ENCODE data around the gene HELZ.
"Not testable (repeated sequence)": the region's sequence is repeated elsewhere in the genome, so short reads cannot be mapped to it uniquely, and the experiment has no call there.

HELZ gene

GRCh38 chr17:67251586-67251985 lies 6.6 kb upstream of the HELZ start:
- not testable (repeated sequence) for H3K9me3 Mint-ChIP-seq; H3K4me3 Mint-ChIP-seq; H3K27ac Mint-ChIP-seq; H3K36me3 Mint-ChIP-seq (ENCODE audit: low read depth); H3K27me3 Mint-ChIP-seq (ENCODE audit: low read depth)
- H3K4me1 Mint-ChIP-seq (ENCODE audit: low read depth), result peaks cover 11% of the 10 kb centered on the region

GRCh38 chr17:67248291-67248690 lies 3.3 kb upstream of the HELZ start:
- no peaks in the 10 kb centered on the region for H3K9me3 Mint-ChIP-seq
- H3K27ac Mint-ChIP-seq, result peak overlapping the region; percentile 54
- peak overlapping the region; percentile 6 for H3K4me3 Mint-ChIP-seq

DNA sequence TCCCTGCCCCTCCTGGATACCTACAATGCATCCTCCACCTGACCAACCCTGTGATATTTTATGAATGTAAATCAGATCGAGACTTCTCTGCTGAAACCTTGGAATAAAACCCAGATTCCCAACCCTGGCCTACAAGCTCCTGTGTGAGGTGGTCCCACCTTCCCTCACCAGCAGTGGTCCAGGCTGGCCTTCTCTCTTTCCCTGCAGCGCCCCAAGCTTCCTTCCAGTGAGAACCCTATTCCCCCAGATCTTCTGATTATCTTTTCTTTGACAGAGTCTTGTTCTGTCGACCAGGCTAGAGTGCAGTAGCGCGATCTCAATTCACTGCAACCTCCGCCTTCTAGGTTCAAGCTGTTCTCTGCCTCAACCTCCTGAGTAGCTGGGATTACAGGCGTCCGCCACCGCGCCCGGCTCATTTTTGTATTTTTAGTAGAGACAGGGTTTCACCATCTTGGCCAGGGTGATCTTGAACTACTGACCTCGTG lies 2.5 kb upstream of the HELZ start:
- Mint-ChIP-seq H3K4me1 (ENCODE audit: low read depth) (peaks cover 24% of the 10 kb centered on the region), H3K4me3 (peak overlapping the region; percentile 29), H3K27ac (peak overlapping the region; percentile 64), H3K36me3 (ENCODE audit: low read depth) (peaks cover 9% of the 10 kb centered on the region), H3K9me3 (no peaks in the 10 kb centered on the region), H3K27me3 (ENCODE audit: low read depth) (peaks cover 3% of the 10 kb centered on the region)

More at GRCh38 chr17:67248291-67248690, 3.3 kb upstream of the HELZ start:
- H3K27me3 Mint-ChIP-seq (ENCODE audit: low read depth), result peaks cover 8% of the 10 kb centered on the region
- H3K4me1 Mint-ChIP-seq (ENCODE audit: low read depth), result peaks cover 18% of the 10 kb centered on the region
- H3K36me3 Mint-ChIP-seq (ENCODE audit: low read depth), result peaks cover 5% of the 10 kb centered on the region

GRCh38 chr17:67246653-67247415 lies 1.8 kb upstream of the HELZ start:
- H3K9me3 Mint-ChIP-seq, result no peaks in the 10 kb centered on the region
- H3K36me3 Mint-ChIP-seq (ENCODE audit: low read depth), result peaks cover 10% of the 10 kb centered on the region
- H3K27ac Mint-ChIP-seq, result peak overlapping the region; percentile 64
- peak overlapping the region; percentile 59 for H3K4me3 Mint-ChIP-seq
- peaks cover 28% of the 10 kb centered on the region for H3K4me1 Mint-ChIP-seq (ENCODE audit: low read depth)
- no peaks in the 10 kb centered on the region for H3K27me3 Mint-ChIP-seq (ENCODE audit: low read depth)

DNA sequence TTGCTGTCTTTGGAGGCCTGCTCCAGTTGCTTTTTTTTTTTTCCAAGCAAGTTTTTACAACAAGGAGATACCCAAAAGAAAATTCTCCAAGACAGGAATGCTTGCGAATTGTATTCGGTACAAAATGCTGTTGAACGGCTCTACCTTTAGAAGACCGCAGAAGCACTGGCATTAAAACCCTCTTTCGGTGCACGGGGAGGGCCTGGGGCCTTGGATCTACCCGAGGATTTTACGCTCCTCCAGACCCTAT lies 1.3 kb upstream of the HELZ start:
- no peaks in the 10 kb centered on the region for H3K27me3 Mint-ChIP-seq (ENCODE audit: low read depth)
- no peaks in the 10 kb centered on the region for H3K9me3 Mint-ChIP-seq
- peak overlapping the region; percentile 59 for H3K4me3 Mint-ChIP-seq
- peak overlapping the region; percentile 63 for H3K27ac Mint-ChIP-seq
- H3K36me3 Mint-ChIP-seq (ENCODE audit: low read depth), result peaks cover 13% of the 10 kb centered on the region
- H3K4me1 Mint-ChIP-seq (ENCODE audit: low read depth), result peaks cover 33% of the 10 kb centered on the region

- peaks cover 38% of the 10 kb centered on the region for H3K4me1 Mint-ChIP-seq (ENCODE audit: low read depth)
- no peaks in the 10 kb centered on the region for H3K27me3 Mint-ChIP-seq (ENCODE audit: low read depth)
- no peaks in the 10 kb centered on the region for H3K9me3 Mint-ChIP-seq
- H3K27ac Mint-ChIP-seq, result peak overlapping the region; percentile 85
- peaks cover 14% of the 10 kb centered on the region for H3K36me3 Mint-ChIP-seq (ENCODE audit: low read depth)
- H3K4me3 Mint-ChIP-seq, result peak overlapping the region; percentile 86
Measured at GRCh38 chr17:67245694-67246402, 852 bp upstream of the HELZ start.

- peak overlapping the region; percentile 78 for H3K27ac Mint-ChIP-seq
- peaks cover 50% of the 10 kb centered on the region for H3K4me1 Mint-ChIP-seq (ENCODE audit: low read depth)
- H3K27me3 Mint-ChIP-seq (ENCODE audit: low read depth), result no peaks in the 10 kb centered on the region
- H3K36me3 Mint-ChIP-seq (ENCODE audit: low read depth), result peaks cover 21% of the 10 kb centered on the region
- peak overlapping the region; percentile 84 for H3K4me3 Mint-ChIP-seq
- no peaks in the 10 kb centered on the region for H3K9me3 Mint-ChIP-seq
Measured at GRCh38 chr17:67244431-67245072, 444 bp downstream of the HELZ start.

DNA sequence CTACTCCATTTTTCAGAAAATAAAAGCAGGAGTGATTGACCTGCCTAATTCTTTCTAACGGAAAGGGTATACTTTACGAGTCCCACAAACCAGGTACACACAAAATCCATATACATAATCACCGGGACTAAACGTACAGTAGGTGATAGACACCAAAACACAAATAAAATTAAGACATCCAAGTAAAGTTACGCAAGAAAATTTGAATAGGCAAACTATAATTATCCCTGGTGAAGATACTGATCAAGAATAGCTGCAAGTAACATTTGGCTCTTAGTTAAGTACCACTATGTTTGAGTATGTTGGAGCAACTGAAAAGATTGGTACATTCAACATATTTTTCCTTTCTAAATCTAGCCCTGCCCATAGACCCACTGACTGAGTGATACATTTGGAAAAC lies 1.7 kb downstream of the HELZ start:
- Mint-ChIP-seq H3K9me3 (no peaks in the 10 kb centered on the region), H3K27me3 (ENCODE audit: low read depth) (no peaks in the 10 kb centered on the region), H3K36me3 (ENCODE audit: low read depth) (peaks cover 26% of the 10 kb centered on the region), H3K4me3 (peak overlapping the region; percentile 84), H3K4me1 (ENCODE audit: low read depth) (peaks cover 53% of the 10 kb centered on the region), H3K27ac (no peak overlapping the region)

DNA sequence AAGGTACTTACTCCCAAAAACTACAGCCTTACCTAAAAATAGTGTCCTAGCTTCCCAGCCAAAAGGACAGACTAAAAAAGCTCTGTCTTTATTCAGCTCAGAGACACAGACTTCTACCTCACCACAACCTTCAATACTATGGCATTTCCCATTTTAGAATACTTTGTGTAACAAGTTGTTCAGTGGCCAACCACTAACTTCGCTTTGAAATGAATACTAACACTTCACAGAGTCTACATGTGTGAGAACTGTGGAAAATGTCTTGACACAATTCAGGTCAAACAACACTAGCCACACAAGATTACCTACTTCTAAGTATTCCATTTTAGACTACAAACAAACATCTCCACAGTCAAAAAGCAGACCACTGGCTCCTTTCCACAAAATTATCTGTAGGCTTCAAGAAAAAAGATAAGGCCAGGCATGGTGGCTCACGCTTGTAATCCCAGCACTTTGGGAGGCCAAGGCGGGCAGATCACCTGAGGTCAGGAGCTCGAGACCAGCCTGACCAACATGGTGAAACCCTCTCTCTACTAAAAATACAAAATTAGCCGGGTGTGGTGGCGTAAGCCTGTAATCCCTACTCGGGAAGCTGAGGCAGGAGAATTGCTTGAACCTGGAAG lies 3.2 kb downstream of the HELZ start:
- H3K27me3 Mint-ChIP-seq (ENCODE audit: low read depth), result no peaks in the 10 kb centered on the region
- H3K27ac Mint-ChIP-seq, result no peak overlapping the region
- no peak overlapping the region for H3K4me3 Mint-ChIP-seq
- H3K9me3 Mint-ChIP-seq, result no peaks in the 10 kb centered on the region
- H3K36me3 Mint-ChIP-seq (ENCODE audit: low read depth), result peaks cover 29% of the 10 kb centered on the region
- peaks cover 47% of the 10 kb centered on the region for H3K4me1 Mint-ChIP-seq (ENCODE audit: low read depth)

GRCh38 chr17:67239597-67239996 lies 5.4 kb downstream of the HELZ start:
- Mint-ChIP-seq H3K27me3 (ENCODE audit: low read depth) (no peaks in the 10 kb centered on the region), H3K9me3 (no peaks in the 10 kb centered on the region), H3K36me3 (ENCODE audit: low read depth) (peaks cover 40% of the 10 kb centered on the region), H3K27ac (no peak overlapping the region), H3K4me3 (no peak overlapping the region), H3K4me1 (ENCODE audit: low read depth) (peaks cover 44% of the 10 kb centered on the region)

- no peak overlapping the region for H3K27ac Mint-ChIP-seq
- H3K9me3 Mint-ChIP-seq, result no peaks in the 10 kb centered on the region
- no peak overlapping the region for H3K4me3 Mint-ChIP-seq
- no peaks in the 10 kb centered on the region for H3K27me3 Mint-ChIP-seq (ENCODE audit: low read depth)
- H3K4me1 Mint-ChIP-seq (ENCODE audit: low read depth), result peaks cover 44% of the 10 kb centered on the region
- H3K36me3 Mint-ChIP-seq (ENCODE audit: low read depth), result peaks cover 41% of the 10 kb centered on the region
Measured at GRCh38 chr17:67238991-67239390, 6.0 kb downstream of the HELZ start.

DNA sequence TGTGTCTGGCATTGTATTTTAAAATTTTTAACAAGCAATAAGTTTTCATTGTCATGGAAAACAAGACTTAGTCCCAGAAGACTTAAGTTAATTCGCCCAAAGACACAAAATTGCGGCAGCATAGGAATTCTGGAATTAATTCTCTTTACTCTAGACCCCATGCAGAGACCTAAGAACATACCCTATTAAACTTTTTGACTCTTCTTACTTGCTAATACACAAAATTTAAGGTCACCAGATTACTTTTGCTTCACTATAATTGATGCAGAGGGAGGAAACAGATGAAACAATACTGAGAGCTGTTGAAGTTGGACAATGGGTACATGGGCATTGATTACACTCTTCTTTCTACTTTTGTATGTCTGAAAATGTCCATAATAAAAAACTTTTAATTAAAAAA lies 12.6 kb downstream of the HELZ start:
- Mint-ChIP-seq H3K27me3 (ENCODE audit: low read depth) (no peaks in the 10 kb centered on the region), H3K27ac (no peak overlapping the region), H3K4me1 (ENCODE audit: low read depth) (peaks cover 9% of the 10 kb centered on the region), H3K9me3 (no peaks in the 10 kb centered on the region), H3K36me3 (ENCODE audit: low read depth) (peaks cover 32% of the 10 kb centered on the region), H3K4me3 (no peak overlapping the region)

DNA sequence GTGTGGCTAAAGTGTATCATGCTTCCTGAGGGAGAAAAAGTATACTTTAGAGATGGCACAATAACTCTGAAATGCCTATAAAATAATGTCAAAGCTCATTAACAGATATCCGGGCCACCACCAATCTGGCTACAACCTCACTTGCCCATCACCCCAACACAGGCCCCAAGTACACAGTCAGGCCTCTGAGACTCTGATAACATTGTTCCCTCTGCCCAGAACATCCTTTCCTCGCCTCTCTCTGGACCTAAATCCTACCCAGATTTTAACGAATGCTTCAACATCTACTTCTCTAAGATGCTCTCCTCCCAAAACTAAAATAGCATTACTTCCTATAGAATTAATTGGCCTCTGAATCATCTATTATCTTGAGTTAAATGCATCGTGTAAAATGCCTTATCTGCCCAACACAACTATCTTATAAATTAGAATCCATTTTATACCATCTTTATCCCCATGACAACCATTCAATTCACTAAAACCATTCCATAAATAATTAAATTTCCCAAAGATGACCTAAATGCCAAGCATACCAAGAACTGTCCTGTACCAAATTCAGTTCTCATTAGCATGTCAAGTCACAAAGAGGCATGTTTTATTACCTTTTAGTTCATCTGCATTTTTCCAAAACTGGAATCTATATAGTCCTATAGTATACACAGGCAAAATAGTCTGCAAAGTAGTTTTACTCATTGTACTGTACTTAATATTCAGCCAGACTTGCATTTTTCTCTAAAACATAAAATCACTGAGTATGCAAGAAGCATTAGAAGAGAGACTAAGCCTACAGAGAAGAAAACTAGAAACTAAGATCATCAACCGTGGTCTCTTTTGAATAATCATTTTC lies 15.7 kb downstream of the HELZ start:
- H3K36me3 Mint-ChIP-seq (ENCODE audit: low read depth), result peaks cover 32% of the 10 kb centered on the region
- no peak overlapping the region for H3K4me3 Mint-ChIP-seq
- no peaks in the 10 kb centered on the region for H3K9me3 Mint-ChIP-seq
- peaks cover 17% of the 10 kb centered on the region for H3K4me1 Mint-ChIP-seq (ENCODE audit: low read depth)
- H3K27ac Mint-ChIP-seq, result no peak overlapping the region
- H3K27me3 Mint-ChIP-seq (ENCODE audit: low read depth), result no peaks in the 10 kb centered on the region

GRCh38 chr17:67227488-67227887 lies 17.5 kb downstream of the HELZ start:
- no peak overlapping the region for H3K4me3 Mint-ChIP-seq
- peaks cover 21% of the 10 kb centered on the region for H3K4me1 Mint-ChIP-seq (ENCODE audit: low read depth)
- H3K27me3 Mint-ChIP-seq (ENCODE audit: low read depth), result no peaks in the 10 kb centered on the region
- H3K9me3 Mint-ChIP-seq, result no peaks in the 10 kb centered on the region
- peaks cover 35% of the 10 kb centered on the region for H3K36me3 Mint-ChIP-seq (ENCODE audit: low read depth)
- H3K27ac Mint-ChIP-seq, result no peak overlapping the region
